GM20000 (cell line): ENCODE data around the gene PTPRN.
"Not testable (repeated sequence)": the region's sequence is repeated elsewhere in the genome, so short reads cannot be mapped to it uniquely, and the experiment has no call there.

Experiments
- DNase-seq: peaks from one replicate; pipeline ENCODE4 v3.0.0; 2012; ENCODE audit warnings: low spot score
- TF ChIP-seq, protein P1 (sequence below): IDR thresholded peaks from 2 replicates; pipeline ENCODE4 v1.5.1; 2012; ENCODE audit warnings: mild to moderate bottlenecking, control low read depth; ENCODE audit errors: extremely low read depth, missing control alignments

Gene PTPRN

DNA sequence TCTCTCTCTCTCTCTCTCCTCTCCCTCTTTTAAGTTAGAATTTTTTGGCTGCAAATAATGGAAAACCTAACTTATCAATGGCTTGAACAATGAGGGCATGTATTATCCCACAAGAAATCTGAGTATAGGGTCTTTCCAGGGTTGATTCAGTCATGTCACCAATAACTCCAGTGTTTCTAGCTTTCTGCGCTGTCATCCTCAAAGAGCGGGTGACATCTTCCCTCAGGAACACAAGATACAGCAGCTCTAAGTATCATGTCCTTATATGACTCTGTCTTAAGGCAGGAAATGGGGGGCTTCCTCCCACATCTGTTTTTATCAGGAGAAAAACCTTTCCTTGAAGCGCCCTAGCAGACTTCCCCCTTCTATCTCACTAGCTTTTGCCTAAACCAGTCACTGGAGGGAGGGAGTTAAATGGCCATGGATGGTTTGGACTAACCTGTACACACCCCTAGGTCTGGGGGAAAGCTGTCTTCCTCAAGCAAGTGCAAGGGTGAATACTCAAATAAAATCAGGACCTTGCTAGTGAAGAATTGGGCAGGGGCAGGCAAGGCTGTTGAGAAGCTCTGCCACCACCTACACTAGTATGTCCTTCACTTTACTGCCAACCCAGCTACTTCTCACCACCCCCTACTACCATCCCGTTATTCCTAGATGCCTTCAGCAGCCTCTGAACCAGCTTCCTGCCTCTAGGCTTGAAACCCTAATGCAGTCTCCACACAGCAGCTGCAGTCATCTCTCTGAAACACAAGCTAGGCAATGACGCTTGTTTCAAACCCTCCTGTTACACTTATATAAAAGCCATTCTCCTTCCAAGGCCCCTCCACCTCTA is 48.0 kb downstream of the PTPRN start:
- TF ChIP-seq, protein P1, sequence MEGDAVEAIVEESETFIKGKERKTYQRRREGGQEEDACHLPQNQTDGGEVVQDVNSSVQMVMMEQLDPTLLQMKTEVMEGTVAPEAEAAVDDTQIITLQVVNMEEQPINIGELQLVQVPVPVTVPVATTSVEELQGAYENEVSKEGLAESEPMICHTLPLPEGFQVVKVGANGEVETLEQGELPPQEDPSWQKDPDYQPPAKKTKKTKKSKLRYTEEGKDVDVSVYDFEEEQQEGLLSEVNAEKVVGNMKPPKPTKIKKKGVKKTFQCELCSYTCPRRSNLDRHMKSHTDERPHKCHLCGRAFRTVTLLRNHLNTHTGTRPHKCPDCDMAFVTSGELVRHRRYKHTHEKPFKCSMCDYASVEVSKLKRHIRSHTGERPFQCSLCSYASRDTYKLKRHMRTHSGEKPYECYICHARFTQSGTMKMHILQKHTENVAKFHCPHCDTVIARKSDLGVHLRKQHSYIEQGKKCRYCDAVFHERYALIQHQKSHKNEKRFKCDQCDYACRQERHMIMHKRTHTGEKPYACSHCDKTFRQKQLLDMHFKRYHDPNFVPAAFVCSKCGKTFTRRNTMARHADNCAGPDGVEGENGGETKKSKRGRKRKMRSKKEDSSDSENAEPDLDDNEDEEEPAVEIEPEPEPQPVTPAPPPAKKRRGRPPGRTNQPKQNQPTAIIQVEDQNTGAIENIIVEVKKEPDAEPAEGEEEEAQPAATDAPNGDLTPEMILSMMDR, result no peak

DNA sequence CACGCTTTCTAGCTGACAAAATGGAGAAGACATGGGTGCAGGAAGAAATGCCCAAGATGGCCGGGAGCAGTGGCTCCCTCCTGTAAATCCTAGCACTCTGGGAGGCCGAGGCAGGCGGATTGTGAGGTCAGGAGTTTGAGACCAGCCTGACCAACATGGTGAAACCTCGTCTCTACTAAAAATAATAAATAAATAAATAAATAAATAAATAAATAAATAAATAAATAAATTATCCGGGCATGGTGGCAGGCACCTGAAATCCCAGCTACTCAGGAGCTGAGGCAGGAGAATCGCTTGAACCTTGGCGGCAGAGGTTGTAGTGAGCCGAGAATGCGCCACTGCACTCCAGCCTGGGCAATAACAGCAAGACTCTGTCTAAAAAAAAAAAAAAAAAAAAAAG is 50.3 kb downstream of the PTPRN start:
- DNase-seq, result not testable (repeated sequence)

More for the DNA sequence above, 48.0 kb downstream of the PTPRN start:
- no peak for DNase-seq

DNA sequence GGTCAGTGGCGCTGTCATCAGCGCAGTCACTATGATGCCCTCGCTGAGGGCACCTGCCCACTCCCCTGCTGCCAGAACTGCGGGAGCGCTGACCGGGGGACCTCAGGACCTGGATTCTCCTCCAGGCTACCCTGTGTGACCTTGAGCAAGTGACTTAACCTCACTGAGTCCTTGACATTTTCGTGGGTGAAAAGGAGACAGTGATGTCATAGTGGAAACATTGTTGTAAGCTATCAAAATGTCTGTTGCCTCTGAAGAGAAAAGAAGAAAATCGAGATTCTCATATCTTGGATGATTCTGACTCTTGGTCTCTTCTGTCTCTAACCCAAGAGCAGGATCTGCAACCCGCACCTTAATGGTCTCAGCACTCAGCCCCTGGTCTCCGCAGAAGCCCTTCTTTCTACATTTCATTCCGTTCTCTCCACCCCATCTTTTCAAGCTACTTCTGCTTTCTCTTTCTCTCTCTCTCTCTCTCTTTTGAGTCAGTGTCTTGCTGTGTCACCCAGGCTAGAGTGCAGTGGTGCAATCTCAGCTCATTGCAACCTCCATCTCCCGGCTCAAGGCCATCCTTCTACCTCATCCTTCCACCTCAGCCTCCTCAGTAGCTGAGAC is 54.5 kb downstream of the PTPRN start:
- TF ChIP-seq, protein P1, result no peak
- DNase-seq, result peak; percentile 55

DNA sequence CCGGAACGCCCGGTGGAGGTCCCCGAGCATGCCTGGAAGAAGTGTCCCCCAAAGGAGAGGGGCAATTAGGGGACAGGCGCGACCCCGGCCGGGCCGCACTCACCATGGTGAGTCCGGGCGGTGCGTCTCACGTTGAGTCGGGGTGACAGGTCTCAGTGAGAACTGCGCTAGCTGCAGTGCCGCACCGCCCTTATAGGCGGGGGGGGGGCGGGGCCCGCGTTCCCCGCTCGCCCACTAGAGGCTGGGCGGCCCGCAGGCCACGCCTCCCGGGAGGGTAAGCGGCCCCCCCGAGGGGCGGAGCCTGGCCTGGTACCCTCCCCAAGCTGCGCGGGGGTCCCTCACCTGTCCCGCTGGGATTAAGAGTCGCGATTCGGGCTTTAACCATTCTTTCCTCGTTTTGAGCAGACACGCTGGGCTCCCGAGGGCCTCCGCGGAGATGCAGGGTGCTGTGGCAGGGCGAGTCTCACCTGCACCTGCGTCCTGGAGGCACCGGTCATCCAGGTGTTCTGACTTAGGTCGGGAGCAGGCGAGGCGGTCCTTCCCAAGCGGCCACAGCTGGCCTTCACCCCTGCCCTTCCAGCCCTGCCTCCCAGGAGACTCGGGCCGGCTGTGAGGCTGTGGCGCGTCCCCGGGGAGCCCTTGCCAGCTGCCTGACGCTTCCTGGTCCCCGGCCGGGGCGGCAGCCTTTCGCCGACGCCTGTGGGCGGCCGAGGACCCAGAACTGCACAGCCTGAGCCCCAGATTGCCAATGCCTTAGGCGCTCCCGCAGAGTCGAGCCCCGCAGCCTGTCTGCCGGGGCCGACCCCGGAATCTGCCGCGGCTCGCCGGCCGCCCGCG is 55.2 kb downstream of the PTPRN start, which contains the start of gene TUBA4A:
Gene TUBA4A (minus strand): TSS at position 166 of the 837 bp plus-strand sequence. CDS start 60 bp downstream, at position 106.
- TF ChIP-seq, protein P1, result no peak

DNA sequence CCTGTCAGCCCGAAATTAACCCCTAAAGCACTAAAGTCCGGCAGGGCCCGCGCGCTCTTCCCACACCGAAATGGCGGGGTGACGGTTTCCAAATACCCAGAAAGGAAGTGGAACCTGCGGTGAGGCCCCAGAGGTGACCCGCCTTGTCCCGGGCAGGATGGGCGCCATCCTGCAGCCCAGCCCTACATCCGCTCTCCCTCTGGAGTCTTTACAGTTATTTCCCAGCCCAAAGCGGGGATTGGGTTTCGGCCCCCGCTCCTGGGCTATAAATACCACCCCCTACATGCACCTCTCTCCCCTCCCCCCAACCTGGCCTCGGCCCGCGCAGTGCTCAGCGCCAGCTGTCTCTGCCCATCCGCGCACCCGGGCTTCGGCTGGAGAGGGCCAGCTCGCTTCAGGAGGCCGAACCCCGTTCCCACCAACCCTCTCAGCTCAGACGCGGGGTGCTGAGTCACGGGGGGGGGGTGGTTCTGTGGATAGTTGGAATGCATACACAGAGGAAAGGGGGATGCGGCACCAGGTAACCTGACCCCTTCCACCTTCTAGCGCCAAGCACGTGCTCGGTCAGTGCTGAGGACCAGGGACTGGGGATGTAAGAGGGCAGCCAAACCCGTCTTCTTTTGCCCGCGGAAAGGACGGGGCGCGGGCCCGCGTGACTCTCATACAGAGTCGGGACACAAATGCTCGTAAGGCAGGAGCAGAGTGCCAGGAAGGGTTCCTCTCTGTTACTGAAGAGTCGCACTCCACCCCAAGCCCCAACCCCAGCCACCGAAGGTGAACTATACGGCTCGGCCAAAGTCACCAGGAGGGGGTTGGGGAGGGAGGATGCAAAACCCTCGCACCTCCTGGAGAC is 56.1 kb downstream of the PTPRN start, which contains the start of gene TUBA4B:
Gene TUBA4B (plus strand): TSS at position 344 of the 853 bp plus-strand sequence. CDS start 165 bp downstream, at position 509.
- peak; percentile 59 for DNase-seq
- TF ChIP-seq, protein P1, result no peak

More for the DNA sequence above, 55.2 kb downstream of the PTPRN start, which contains the start of gene TUBA4A:
- DNase-seq, result peak; percentile 97

DNA sequence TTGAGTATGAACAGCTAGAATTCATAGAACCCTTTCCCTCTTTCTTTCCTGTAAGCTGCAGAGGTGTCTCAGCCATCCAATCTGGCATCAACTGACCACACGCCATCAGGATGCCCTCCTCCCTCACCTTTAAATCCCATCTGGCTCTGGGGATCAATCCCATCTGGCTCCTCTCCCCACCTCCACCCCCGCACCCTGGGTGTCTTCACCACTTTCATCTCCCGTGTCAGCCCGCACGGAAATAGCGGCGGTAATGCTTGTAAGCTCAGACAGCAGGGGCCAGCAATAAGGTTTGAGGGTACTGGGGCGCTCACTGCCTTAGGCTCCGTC is 56.7 kb downstream of the PTPRN start:
- DNase-seq, result no peak
- TF ChIP-seq, protein P1, result no peak

DNA sequence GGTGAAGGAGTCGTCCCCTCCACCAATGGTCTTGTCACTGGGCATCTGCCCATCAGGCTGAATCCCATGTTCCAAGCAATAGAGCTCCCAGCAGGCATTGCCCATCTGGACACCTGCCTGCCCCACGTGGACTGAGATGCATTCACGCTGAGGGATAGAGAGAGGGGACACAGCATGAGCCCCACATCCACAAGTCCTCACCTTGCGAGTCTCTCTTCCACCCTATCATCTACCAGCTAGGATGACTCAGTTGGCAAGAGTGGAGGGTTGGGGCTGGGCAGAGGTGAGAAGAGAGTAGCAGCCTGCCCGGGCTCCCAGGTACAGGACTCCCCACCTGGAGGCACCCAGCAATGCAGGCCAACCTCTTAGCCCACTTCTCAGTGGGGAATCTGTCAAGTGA is 57.1 kb downstream of the PTPRN start:
- DNase-seq, result no peak
- TF ChIP-seq, protein P1, result no peak
